HUDEP-2 (cell line): ENCODE measurements around the gene TBC1D8.

Experiments
- DNase-seq, 76 experiments: peaks; one replicate each; lab custom pipeline; 2025; ENCODE audit not compliant: unreplicated experiment in 76 of 76; lab: John Stamatoyannopoulos, UW

The TBC1D8 gene

GRCh38 chr2:101037161-101037755 lies 113.9 kb downstream of the TBC1D8 start:
- no peak for DNase-seq

- DNase-seq, result no peak
Measured at GRCh38 chr2:101036562-101036961, 114.6 kb downstream of the TBC1D8 start.

GRCh38 chr2:101032084-101032776 lies 119.0 kb downstream of the TBC1D8 start:
- DNase-seq, result no peak

DNA sequence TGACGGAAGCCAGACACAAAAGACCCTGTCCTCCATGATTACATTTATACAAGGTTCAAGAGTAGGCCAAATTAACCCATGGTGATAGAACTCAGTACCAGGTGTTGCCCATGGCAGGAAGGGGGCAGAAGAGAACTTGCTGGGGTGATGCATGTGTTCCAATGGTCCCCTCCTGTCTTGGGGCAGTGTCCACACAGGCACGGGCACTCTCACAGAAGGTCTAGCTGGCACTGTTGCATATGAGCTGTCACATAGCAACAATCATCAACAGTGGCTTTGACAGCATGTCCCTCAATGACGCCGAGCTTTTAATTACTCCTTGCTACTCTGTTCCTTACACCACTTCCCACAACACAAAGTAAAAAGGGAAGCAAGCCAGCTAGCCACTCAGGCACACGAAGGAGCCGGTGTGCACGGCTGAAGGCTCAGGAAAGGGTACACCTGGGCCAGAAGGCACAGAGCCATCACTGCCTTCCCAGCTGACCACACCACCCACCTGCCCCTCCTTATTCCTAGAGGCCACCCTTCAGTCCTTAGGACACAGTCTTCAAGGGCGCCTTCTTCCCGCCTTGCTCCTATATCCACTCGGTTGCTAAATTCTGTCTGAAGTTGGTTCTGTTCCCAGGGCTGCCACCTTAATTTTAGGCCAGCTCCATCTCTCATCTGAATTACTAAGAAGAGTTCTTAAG lies 120.2 kb downstream of the TBC1D8 start:
- DNase-seq, result no peak

DNA sequence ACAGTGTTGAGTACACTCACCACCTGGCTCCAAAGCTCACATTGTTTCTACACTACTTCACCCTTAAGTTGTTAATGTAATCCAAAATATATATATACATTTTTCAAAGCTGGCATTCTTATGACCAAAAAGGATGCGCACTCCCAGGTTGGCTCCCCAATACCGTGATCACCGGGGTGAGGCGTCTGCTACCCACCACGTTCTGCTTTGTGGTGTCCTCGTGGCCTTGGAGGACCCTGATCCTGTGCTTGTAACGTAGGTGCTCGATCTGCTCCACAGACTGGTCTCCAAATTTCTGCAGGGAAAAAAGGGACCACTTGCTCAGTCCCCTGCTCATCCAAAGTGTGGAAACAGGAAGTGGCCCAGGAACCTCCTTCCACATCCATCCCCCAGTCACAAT lies 123.3 kb downstream of the TBC1D8 start:
- DNase-seq, result no peak

- no peak for DNase-seq
Measured at GRCh38 chr2:101026923-101027469, 124.2 kb downstream of the TBC1D8 start.

DNA sequence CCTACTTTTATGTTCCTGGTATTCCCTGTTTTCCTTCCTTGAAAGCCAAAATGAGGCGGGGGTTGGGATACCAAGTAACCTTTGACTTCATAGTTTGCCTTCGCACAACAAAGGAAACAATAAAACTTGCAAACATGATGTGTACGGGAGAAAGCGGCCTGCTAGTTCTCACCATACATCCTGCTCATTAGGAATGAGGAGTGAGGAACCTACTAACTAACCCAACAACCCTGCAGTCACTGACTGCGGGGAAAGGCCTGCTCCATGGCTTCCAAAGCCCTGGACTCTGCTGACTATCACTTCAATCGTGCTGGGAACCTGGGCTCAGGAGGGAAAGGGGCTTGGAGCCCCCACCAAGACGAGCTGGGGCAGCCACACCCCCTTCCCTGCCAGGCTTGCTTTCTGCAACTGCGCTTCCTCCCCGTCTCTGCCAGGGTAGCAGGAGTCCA lies 124.9 kb downstream of the TBC1D8 start:
- no peak for DNase-seq

DNA sequence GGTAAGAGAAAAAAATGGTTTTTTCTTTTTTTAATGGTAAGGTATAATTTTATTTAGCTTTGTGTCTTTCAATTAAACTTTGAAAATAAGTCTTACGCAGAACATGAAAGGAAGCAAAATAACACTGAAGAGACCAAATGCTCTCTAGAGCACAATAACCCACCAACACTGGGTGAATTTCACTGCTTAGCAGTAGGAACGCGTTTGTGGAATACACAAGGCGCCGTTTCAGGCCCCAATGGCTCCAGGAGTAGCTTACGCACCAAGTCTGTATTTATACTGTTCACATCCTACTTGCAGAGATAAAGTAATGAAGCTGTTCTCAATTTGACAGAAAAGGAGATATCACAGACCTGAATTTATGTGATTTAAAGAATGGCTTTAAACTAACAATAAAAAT lies 125.6 kb downstream of the TBC1D8 start:
- no peak for DNase-seq

GRCh38 chr2:101023327-101024107 lies 127.7 kb downstream of the TBC1D8 start:
- DNase-seq, result no peak

GRCh38 chr2:101022221-101022620 lies 129.0 kb downstream of the TBC1D8 start:
- DNase-seq, result peak in 1 of 76 experiments; percentile 9

GRCh38 chr2:101018934-101019333 lies 132.2 kb downstream of the TBC1D8 start:
- DNase-seq, result no peak

DNA sequence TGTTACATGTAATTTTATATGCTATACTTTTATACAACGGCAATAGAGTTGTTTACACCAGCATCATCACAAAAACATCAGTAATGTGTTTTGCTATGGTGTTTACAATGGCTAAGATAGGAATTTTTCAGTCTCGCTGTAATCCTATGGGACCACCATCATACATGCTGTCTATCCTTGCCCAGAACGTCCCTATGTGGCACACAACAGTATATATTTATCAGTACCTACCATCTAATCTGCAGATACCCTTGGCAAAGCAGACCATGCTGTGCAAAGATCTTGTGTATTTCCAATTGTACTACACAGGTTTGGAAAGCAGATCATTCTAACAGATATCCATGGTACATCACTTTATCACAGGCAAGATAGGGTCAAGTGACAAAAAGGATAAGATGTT lies 133.8 kb downstream of the TBC1D8 start:
- no peak for DNase-seq

DNA sequence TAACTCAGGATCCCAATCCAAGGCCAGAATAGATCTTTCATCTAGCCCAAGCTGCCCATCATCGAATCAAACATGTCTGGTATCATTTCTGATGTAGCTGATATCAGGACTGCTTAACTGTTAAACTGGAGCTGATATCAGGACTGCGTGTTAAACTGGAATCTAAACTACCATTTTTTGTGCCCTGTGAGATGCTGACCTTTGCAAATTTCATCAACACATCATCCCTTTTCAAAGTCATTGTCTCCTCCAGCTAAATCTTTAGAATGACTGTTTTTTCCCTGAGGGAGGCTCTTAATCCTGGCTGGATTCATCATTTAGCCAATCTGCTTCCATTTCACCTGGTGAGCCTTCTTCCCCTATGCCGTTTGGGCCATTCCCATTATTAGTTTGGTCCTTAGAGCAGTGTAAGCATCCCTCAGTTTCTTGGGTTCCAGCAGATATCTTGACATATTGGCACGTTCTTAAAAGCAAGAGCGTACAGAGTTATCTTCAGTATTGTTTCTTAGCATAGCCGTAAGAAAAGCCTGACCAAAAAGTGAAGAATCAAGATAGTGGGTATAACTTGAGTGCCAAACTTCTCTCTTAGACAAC lies 136.8 kb downstream of the TBC1D8 start:
- no peak for DNase-seq

GRCh38 chr2:101012706-101013181 lies 138.4 kb downstream of the TBC1D8 start:
- DNase-seq, result peak in 18 of 76 experiments; percentile 4 to 37 (median 14)

- no peak for DNase-seq
Measured at GRCh38 chr2:101012054-101012705, 139.0 kb downstream of the TBC1D8 start.

- DNase-seq, result no peak
Measured at GRCh38 chr2:101011152-101011551, 140.0 kb downstream of the TBC1D8 start.

DNA sequence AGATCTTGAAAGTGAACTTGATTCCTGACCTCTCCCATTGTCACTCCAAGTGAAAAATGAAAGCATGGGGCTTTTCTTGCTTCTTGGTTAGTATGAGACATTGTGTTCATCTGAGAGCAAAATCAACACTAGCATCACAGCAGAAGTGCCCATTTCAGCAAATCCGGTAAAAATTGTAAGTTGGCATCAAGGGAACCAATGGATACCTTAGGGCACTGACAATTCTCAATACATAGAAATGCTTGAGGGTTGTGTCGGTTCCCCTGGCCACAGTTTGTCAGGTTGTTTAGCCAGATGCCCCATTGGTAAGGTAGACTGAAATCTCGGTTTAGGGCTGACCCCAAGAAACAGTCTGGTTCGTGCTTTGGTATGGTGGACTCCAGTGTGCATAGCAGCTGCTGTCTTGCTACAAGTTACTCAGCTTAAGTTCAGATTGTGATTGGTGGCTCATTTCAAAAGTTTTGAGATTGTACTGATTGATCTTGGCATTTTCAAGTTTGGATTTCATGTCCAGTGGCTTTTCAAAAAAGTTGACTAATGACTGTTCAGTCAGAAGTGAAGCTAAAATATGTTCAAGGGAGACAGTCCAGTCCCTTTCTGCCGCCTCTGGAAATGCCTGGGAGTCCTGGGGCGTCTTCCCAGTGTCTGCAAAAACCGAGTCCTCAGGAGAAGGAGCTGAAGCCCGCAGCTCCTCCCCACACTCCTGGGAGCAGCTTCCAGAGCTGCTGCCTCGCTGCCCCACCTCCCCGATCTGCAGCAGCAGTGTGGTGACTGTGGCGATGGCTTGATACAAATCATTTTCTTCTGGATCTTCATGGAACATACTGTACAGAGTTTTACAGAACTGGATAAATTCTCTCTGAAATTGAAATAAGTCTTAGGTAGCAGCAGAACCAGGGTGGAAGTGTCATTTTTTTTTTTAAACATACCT lies 143.5 kb downstream of the TBC1D8 start:
- DNase-seq, result peak in 1 of 76 experiments; percentile 12

- DNase-seq, result no peak
Measured at GRCh38 chr2:101006065-101006715, 145.0 kb downstream of the TBC1D8 start.
